Naive thymus-derived CD8-positive, alpha-beta T cell (primary cell): Measurements from ENCODE around the gene PICK1. TPM values are rescaled to one million over a fixed set of nuclear protein-coding genes. Genes with fewer than 3 reads are reported as not detected.
"Not testable (repeated sequence)": the region's sequence is repeated elsewhere in the genome, so short reads cannot be mapped to it uniquely, and the experiment has no call there.

Source experiments
- ATAC-seq, 2 donors: fragments of 150-1000 bp; cut with Tn5 transposase in 1 of 2; sonication (Bioruptor Pico), chemical (Tn5 transposase) in 1 of 2; 1 replicate in 1 of 2; 2 replicates in 1 of 2; pipeline ENCODE4 v1.10.0; 2021; ENCODE audit warnings: mild to moderate bottlenecking in 2 of 2, moderate library complexity in 2 of 2
- POLR2A ChIA-PET: fragments of 350-600 bp; sonication (Branson Sonifier 250); formaldehyde crosslinking; loops from one replicate; lab custom pipeline; 2021; ENCODE audit warnings: antibody characterized with exemption; lab: Charles Lee
- DNase-seq, 10 donors: peaks; one replicate each; pipeline versions ENCODE4 v3.0.0 to v3.0.0-alpha.2; 2020 to 2022
- H3K27ac Mint-ChIP-seq, 10 donors: one replicate each; pipeline ENCODE4 v1.8.0; 2020 to 2022; ENCODE audit warnings: mild to moderate bottlenecking in 10 of 10, mixed read lengths in 10 of 10, moderate library complexity in 4 of 10, inconsistent platforms in 1 of 10
- H3K27me3 Mint-ChIP-seq, 5 donors: one replicate each; pipeline ENCODE4 v1.8.0; 2021 to 2022; ENCODE audit warnings: mixed read lengths in 5 of 5
- H3K36me3 Mint-ChIP-seq, 3 donors: one replicate each; pipeline ENCODE4 v1.8.0; 2020 to 2022; ENCODE audit warnings: mixed read lengths in 3 of 3, mild to moderate bottlenecking in 2 of 3, inconsistent platforms in 1 of 3
- H3K4me1 Mint-ChIP-seq, 4 donors: one replicate each; pipeline ENCODE4 v1.8.0; 2021 to 2022; ENCODE audit warnings: mixed read lengths in 4 of 4
- H3K4me3 Mint-ChIP-seq, 10 donors: one replicate each; pipeline ENCODE4 v1.8.0; 2020 to 2022; ENCODE audit warnings: mild to moderate bottlenecking in 10 of 10, mixed read lengths in 10 of 10, moderate library complexity in 6 of 10, inconsistent platforms in 1 of 10
- H3K9me3 Mint-ChIP-seq, 9 donors: one replicate each; pipeline ENCODE4 v1.8.0; 2020 to 2022; ENCODE audit warnings: mixed read lengths in 9 of 9, mild to moderate bottlenecking in 3 of 9, inconsistent platforms in 1 of 9, moderate library complexity in 1 of 9
- polyA plus RNA-seq, 3 donors: library from polyadenylated mRNA; unstranded; fragments of 300-500 nt; fragmentation: Illumina TruSeq; gene quantifications; one replicate each; pipeline ENCODE4 v1.2.3, GENCODE V29; 2021
- total RNA-seq, 8 experiments: library from RNA in 2 of 8; stranded (reverse) in 2 of 8; gene quantifications; one replicate each; pipeline ENCODE4 v1.2.3 and lab custom pipeline; 2021 to 2026

Gene PICK1
- total and polyA plus RNA-seq, 5 experiments from 2014 or later, result 4.5 to 28.8 (median 7.7) TPM

GRCh38 chr22:38078046-38078840 lies 21.0 kb downstream of the PICK1 start:
- no peak for ATAC-seq
- Mint-ChIP-seq H3K9me3 (no peaks in the 10 kb centered on the region), H3K4me3 (no peak overlapping the region), H3K4me1 (peaks cover 0 to 10% (median 4%) of the 10 kb centered on the region in 4 donors), H3K27ac (no peak overlapping the region), H3K27me3 (peaks cover 0 to 19% (median 4%) of the 10 kb centered on the region in 5 donors), H3K36me3 (peaks cover 0 to 10% (median under 1%) of the 10 kb centered on the region in 3 donors)
- DNase-seq, result no peak
- POLR2A ChIA-PET, result no interaction called here

GRCh38 chr22:38079208-38079607 lies 22.0 kb downstream of the PICK1 start:
- peak overlapping the region in 1 of 10 donors; percentile 22 for H3K27ac Mint-ChIP-seq
- ATAC-seq, POLR2A ChIA-PET, H3K9me3 Mint-ChIP-seq, DNase-seq, H3K36me3 Mint-ChIP-seq: not testable (repeated sequence)
- H3K4me1 Mint-ChIP-seq, result peaks cover 0 to 10% (median 4%) of the 10 kb centered on the region in 4 donors
- H3K27me3 Mint-ChIP-seq, result peaks cover 0 to 23% (median 4%) of the 10 kb centered on the region in 5 donors
- peak overlapping the region in 1 of 10 donors; percentile 57 for H3K4me3 Mint-ChIP-seq

GRCh38 chr22:38079804-38080203 lies 22.6 kb downstream of the PICK1 start:
- POLR2A ChIA-PET, result no interaction called here
- DNase-seq (no peak), ATAC-seq (no peak)
- H3K36me3 Mint-ChIP-seq, result peaks cover 0 to 3% (median 0%) of the 10 kb centered on the region in 3 donors
- peaks cover 0 to 10% (median 4%) of the 10 kb centered on the region in 4 donors for H3K4me1 Mint-ChIP-seq
- H3K27me3 Mint-ChIP-seq, result peaks cover 0 to 27% (median 4%) of the 10 kb centered on the region in 5 donors
- H3K4me3 Mint-ChIP-seq, result peak overlapping the region in 4 of 10 donors; percentile 1 to 57 (median 16)
- H3K27ac Mint-ChIP-seq, result peak overlapping the region in 1 of 10 donors; percentile 37
- no peaks in the 10 kb centered on the region for H3K9me3 Mint-ChIP-seq

GRCh38 chr22:38080474-38080849 lies 23.3 kb downstream of the PICK1 start:
- POLR2A ChIA-PET, result no interaction called here

GRCh38 chr22:38080850-38081635 lies 23.8 kb downstream of the PICK1 start:
- ATAC-seq (peak; percentile 57 to 64), DNase-seq (no peak)
- H3K4me1 Mint-ChIP-seq, result peaks cover 0 to 10% (median 4%) of the 10 kb centered on the region in 4 donors
- peaks cover 0 to 5% (median 0%) of the 10 kb centered on the region in 3 donors for H3K36me3 Mint-ChIP-seq
- no peaks in the 10 kb centered on the region for H3K9me3 Mint-ChIP-seq
- no peak overlapping the region for H3K27ac Mint-ChIP-seq
- H3K27me3 Mint-ChIP-seq, result peaks cover 0 to 30% (median 4%) of the 10 kb centered on the region in 5 donors
- POLR2A ChIA-PET, result no interaction called here
- peak overlapping the region in 3 of 10 donors; percentile 15 to 43 (median 27) for H3K4me3 Mint-ChIP-seq

More at GRCh38 chr22:38080474-38080849, 23.3 kb downstream of the PICK1 start:
- no peak overlapping the region for H3K27ac Mint-ChIP-seq
- peak overlapping the region in 3 of 10 donors; percentile 15 to 43 (median 27) for H3K4me3 Mint-ChIP-seq
- peaks cover 0 to 7% (median 0%) of the 10 kb centered on the region in 3 donors for H3K36me3 Mint-ChIP-seq
- H3K27me3 Mint-ChIP-seq, result peaks cover 0 to 30% (median 4%) of the 10 kb centered on the region in 5 donors
- H3K9me3 Mint-ChIP-seq, result no peaks in the 10 kb centered on the region
- H3K4me1 Mint-ChIP-seq, result peaks cover 0 to 10% (median 4%) of the 10 kb centered on the region in 4 donors
- DNase-seq (no peak), ATAC-seq (no peak)

- POLR2A ChIA-PET, result no interaction called here
- H3K36me3 Mint-ChIP-seq, result peaks cover 0 to 9% (median 0%) of the 10 kb centered on the region in 3 donors
- peaks cover 0 to 10% (median 4%) of the 10 kb centered on the region in 4 donors for H3K4me1 Mint-ChIP-seq
- H3K9me3 Mint-ChIP-seq, result no peaks in the 10 kb centered on the region
- H3K4me3 Mint-ChIP-seq, result peak overlapping the region in 5 of 10 donors; percentile 13 to 66 (median 50)
- H3K27ac Mint-ChIP-seq, result no peak overlapping the region
- peak in 1 of 10 donors; percentile 4 for DNase-seq
- peaks cover 0 to 30% (median 4%) of the 10 kb centered on the region in 5 donors for H3K27me3 Mint-ChIP-seq
- ATAC-seq, result peak; percentile 28 to 39
These were observed 24.4 kb downstream of the PICK1 start for GRCh38 chr22:38081636-38081940.

GRCh38 chr22:38081941-38082828 lies 25.0 kb downstream of the PICK1 start:
- peak overlapping the region in 6 of 10 donors; percentile 13 to 66 (median 43) for H3K4me3 Mint-ChIP-seq
- DNase-seq, result no peak

GRCh38 chr22:38082986-38083710 lies 25.9 kb downstream of the PICK1 start:
- no peak for ATAC-seq
- POLR2A ChIA-PET, result no interaction called here
- DNase-seq, result no peak
- Mint-ChIP-seq H3K9me3 (no peaks in the 10 kb centered on the region), H3K4me3 (peak overlapping the region in 6 of 10 donors; percentile 9 to 38 (median 26)), H3K27me3 (peaks cover 4 to 40% (median 9%) of the 10 kb centered on the region in 5 donors), H3K36me3 (peaks cover 0 to 12% (median 4%) of the 10 kb centered on the region in 3 donors), H3K27ac (no peak overlapping the region), H3K4me1 (peaks cover 0 to 10% (median 5%) of the 10 kb centered on the region in 4 donors)

More at GRCh38 chr22:38081941-38082828, 25.0 kb downstream of the PICK1 start:
- ATAC-seq, result peak in 1 of 2 donors; percentile 42
- H3K4me1 Mint-ChIP-seq, result peaks cover 0 to 10% (median 4%) of the 10 kb centered on the region in 4 donors
- H3K36me3 Mint-ChIP-seq, result peaks cover 0 to 9% (median 2%) of the 10 kb centered on the region in 3 donors
- H3K9me3 Mint-ChIP-seq, result no peaks in the 10 kb centered on the region
- POLR2A ChIA-PET, result no interaction called here
- H3K27me3 Mint-ChIP-seq, result peaks cover 0 to 30% (median 4%) of the 10 kb centered on the region in 5 donors
- H3K27ac Mint-ChIP-seq, result no peak overlapping the region

- no peak for ATAC-seq
- H3K4me3 Mint-ChIP-seq, result peak within 1 kb of the TSS in 6 of 10 donors; percentile 9 to 38 (median 26)
These were observed 26.9 kb downstream of the PICK1 start, which contains the start of gene SLC16A8 for GRCh38 chr22:38083931-38084631. TSS of gene SLC16A8 (minus strand) at chr22:38084184. CDS start at chr22:38082873, 1,311 bp downstream.

GRCh38 chr22:38085056-38085455 lies 27.9 kb downstream of the PICK1 start:
- H3K9me3 Mint-ChIP-seq, result no peaks in the 10 kb centered on the region
- no peak overlapping the region for H3K4me3 Mint-ChIP-seq
- H3K4me1 Mint-ChIP-seq, result peaks cover 0 to 10% (median 3%) of the 10 kb centered on the region in 4 donors
- POLR2A ChIA-PET, result interaction anchor here (0.5 kb wide), 1 partner anchor 207 kb away, joined by 4 read pairs; no protein-coding TSS in a partner anchor
- no peak for DNase-seq
- H3K36me3 Mint-ChIP-seq, result peaks cover 0 to 12% (median 4%) of the 10 kb centered on the region in 3 donors
- H3K27ac Mint-ChIP-seq, result no peak overlapping the region
- no peak for ATAC-seq
- peaks cover 3 to 38% (median 11%) of the 10 kb centered on the region in 5 donors for H3K27me3 Mint-ChIP-seq

More at GRCh38 chr22:38083931-38084631, 26.9 kb downstream of the PICK1 start, which contains the start of gene SLC16A8:
- Mint-ChIP-seq H3K27me3 (peaks cover 4 to 43% (median 12%) of the 10 kb centered on the region in 5 donors), H3K9me3 (no peaks in the 10 kb centered on the region), H3K4me1 (peaks cover 0 to 10% (median 5%) of the 10 kb centered on the region in 4 donors), H3K27ac (no peak within 1 kb of the TSS), H3K36me3 (peaks cover 0 to 12% (median 4%) of the 10 kb centered on the region in 3 donors)
- no peak for DNase-seq
- POLR2A ChIA-PET, result no interaction called here
